Measurements from ENCODE around the gene CHCHD1. TPM values are rescaled to one million over a fixed set of nuclear protein-coding genes. Genes with fewer than 3 reads are reported as not detected.
"Not testable (repeated sequence)": the region's sequence is repeated elsewhere in the genome, so short reads cannot be mapped to it uniquely, and the experiment has no call there.

Gene CHCHD1
- total RNA-seq, 1 experiment from 2014 or later = 36.6 TPM

DNA sequence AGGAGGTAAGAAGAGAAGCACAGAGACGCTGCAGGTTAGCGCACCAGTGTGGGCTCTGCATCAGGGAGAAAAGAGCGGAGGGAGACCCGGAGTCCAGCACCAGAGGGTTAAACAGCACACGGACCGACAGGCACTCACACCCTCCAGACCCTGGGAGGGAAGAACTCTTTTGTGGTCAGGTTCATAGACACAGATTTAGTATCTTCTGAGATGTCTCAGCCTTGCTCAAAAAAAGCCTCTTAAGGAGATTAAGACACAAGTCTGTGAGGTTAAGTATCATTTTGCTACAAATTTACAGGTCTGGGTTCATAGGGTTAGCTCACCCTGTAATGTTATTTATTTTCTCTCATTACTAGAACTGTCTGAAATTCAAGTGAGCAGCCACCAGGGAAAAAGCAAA lies 46.3 kb downstream of the CHCHD1 start:
- Histone ChIP-seq H3K9me2 (ENCODE audit: insufficient read depth) (no peaks in the 10 kb centered on the region), H3K27ac (ENCODE audit: low read depth, low read length) (no peak overlapping the region), H3K4me1 (ENCODE audit: control insufficient read depth in 1 of 2, insufficient read depth in 2 of 2, low read length in 2 of 2) (no peaks in the 10 kb centered on the region; a peak in 1 of 4 replicates), H3K79me2 (ENCODE audit: insufficient read depth, low read length) (no peaks in the 10 kb centered on the region), H2AFZ (ENCODE audit: low read depth, low read length, poor library complexity, severe bottlenecking) (no peak overlapping the region), H3K36me3 (ENCODE audit: control insufficient read depth in 1 of 2, insufficient read depth in 2 of 2, low read length in 2 of 2) (peaks cover 2 to 9% of the 10 kb centered on the region in 2 experiments; a peak in 3 of 4 replicates), H4K20me1 (ENCODE audit: insufficient read depth) (no peaks in the 10 kb centered on the region), H3K27me3 (ENCODE audit: insufficient read depth, low read length) (no peaks in the 10 kb centered on the region), H3K4me3 (replicated peaks in 1 of 2; ENCODE audit: low read depth in 1 of 2, low read length in 2 of 2) (no peak overlapping the region), H3K9me3 (ENCODE audit: control insufficient read depth in 1 of 2, insufficient read depth in 1 of 2, low read depth in 1 of 2, low read length in 2 of 2) (no peaks in the 10 kb centered on the region), H3K9ac (ENCODE audit: low read length) (no peak overlapping the region), H3K4me2 (ENCODE audit: low read length) (no peak overlapping the region)
- ChIA-PET RAD21 (ENCODE audit: low non-redundant PET in 1 of 2, low total read pairs in 2 of 2, uncharacterized antibody in 2 of 2, unreplicated experiment in 2 of 2) (no interaction called here), POLR2A (no interaction called here), CTCF (no interaction called here)
- ATAC-seq (no peak), DNase-seq (ENCODE audit: low read depth, low spot score) (no peak)
- BruUV-seq (replicated peaks) = no TSS peak
- intact Hi-C loops (cut with micrococcal nuclease) = no loop called here
- TF ChIP-seq, protein P1, sequence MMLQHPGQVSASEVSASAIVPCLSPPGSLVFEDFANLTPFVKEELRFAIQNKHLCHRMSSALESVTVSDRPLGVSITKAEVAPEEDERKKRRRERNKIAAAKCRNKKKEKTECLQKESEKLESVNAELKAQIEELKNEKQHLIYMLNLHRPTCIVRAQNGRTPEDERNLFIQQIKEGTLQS (IDR thresholded peaks at IDR 0.05) = no peak
- TF ChIP-seq EZH2phosphoT487 (IDR thresholded peaks at IDR 0.05; ENCODE audit: borderline replicate concordance) = no peak
- TF ChIP-seq ZNF274 (IDR thresholded peaks at IDR 0.05; ENCODE audit: low read depth, low read length) = no peak

DNA sequence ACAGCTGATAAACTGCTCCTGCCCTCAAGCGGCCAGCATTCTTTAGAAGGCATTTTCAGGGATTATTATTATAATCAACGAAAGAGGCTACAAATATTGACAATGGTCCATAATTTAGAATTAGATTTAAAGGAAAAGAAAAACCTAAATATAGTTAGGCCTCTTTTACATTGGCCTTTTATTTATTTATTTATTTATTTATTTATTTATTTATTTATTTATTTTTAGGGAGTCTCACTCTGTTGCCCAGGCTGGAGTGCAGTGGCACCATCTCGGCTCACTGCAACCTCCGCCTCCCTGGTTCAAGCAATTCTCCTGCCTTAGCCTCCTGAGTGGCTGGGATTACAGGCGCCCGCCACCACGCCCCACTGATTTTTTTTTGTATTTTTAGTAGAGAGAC lies 47.2 kb downstream of the CHCHD1 start:
- H3K9me2 ChIP-seq (ENCODE audit: insufficient read depth); H4K20me1 ChIP-seq (ENCODE audit: insufficient read depth); RAD21 ChIA-PET (ENCODE audit: low non-redundant PET in 1 of 2, low total read pairs in 2 of 2, uncharacterized antibody in 2 of 2, unreplicated experiment in 2 of 2); BruUV-seq (replicated peaks); H3K9me3 ChIP-seq (ENCODE audit: control insufficient read depth in 1 of 2, insufficient read depth in 1 of 2, low read depth in 1 of 2, low read length in 2 of 2); H3K4me3 ChIP-seq (replicated peaks in 1 of 2; ENCODE audit: low read depth in 1 of 2, low read length in 2 of 2); H3K4me2 ChIP-seq (ENCODE audit: low read length); H3K9ac ChIP-seq (ENCODE audit: low read length); H3K27me3 ChIP-seq (ENCODE audit: insufficient read depth, low read length); POLR2A ChIA-PET; H3K27ac ChIP-seq (ENCODE audit: low read depth, low read length); ATAC-seq; H3K4me1 ChIP-seq (ENCODE audit: control insufficient read depth in 1 of 2, insufficient read depth in 2 of 2, low read length in 2 of 2); DNase-seq (ENCODE audit: low read depth, low spot score); CTCF ChIA-PET; H2AFZ ChIP-seq (ENCODE audit: low read depth, low read length, poor library complexity, severe bottlenecking); H3K79me2 ChIP-seq (ENCODE audit: insufficient read depth, low read length); H3K36me3 ChIP-seq (ENCODE audit: control insufficient read depth in 1 of 2, insufficient read depth in 2 of 2, low read length in 2 of 2); intact Hi-C loops (cut with micrococcal nuclease): not testable (repeated sequence)

Other genes with a start within 250 kb of the CHCHD1 start
- gene USP54, start 190.7 kb upstream of the CHCHD1 start, total RNA-seq (2021; ENCODE audit: unreplicated experiment) = 28.0 TPM
- not detected for gene MYOZ1, start 140.6 kb upstream of the CHCHD1 start, total RNA-seq (2021; ENCODE audit: unreplicated experiment)
- gene SYNPO2L, start 126.0 kb upstream of the CHCHD1 start, total RNA-seq (2021; ENCODE audit: unreplicated experiment) = 0.10 TPM
- gene AGAP5, start 83.9 kb upstream of the CHCHD1 start, total RNA-seq (2021; ENCODE audit: unreplicated experiment) = 7.5 TPM
- 60.9 TPM for gene SEC24C, start 37.7 kb upstream of the CHCHD1 start, total RNA-seq (2021; ENCODE audit: unreplicated experiment)
- 49.9 TPM for gene ZSWIM8, start 3.6 kb downstream of the CHCHD1 start, total RNA-seq (2021; ENCODE audit: unreplicated experiment)
- 21.8 TPM for gene NDST2, start 29.6 kb downstream of the CHCHD1 start, total RNA-seq (2021; ENCODE audit: unreplicated experiment)
- gene CAMK2G, start 92.5 kb downstream of the CHCHD1 start, total RNA-seq (2021; ENCODE audit: unreplicated experiment) = 28.3 TPM
- gene PLAU, start 129.1 kb downstream of the CHCHD1 start, total RNA-seq (2021; ENCODE audit: unreplicated experiment) = 60.3 TPM
- 106 TPM for gene VCL, start 216.1 kb downstream of the CHCHD1 start, total RNA-seq (2021; ENCODE audit: unreplicated experiment)